K562 (cell line): ENCODE measurements around the gene SLC35G6. TPM values are rescaled to one million over a fixed set of nuclear protein-coding genes. Genes with fewer than 3 reads are reported as not detected.
A peak's percentile ranks its signal among the peaks of the same experiment; 100 is the strongest.

Experiments
- ATAC-seq: fragments of 200-7000 bp; cut with Tn5 transposase; 3 replicates; pipeline ENCODE4 v1.9.1; 2020; ENCODE audit warnings: moderate library complexity
- BruUV-seq: library from RNA; stranded (reverse); fragments of 400-500 nt; replicated peaks from 2 replicates; lab custom pipeline; 2021; lab: Mats Ljungman, UMichigan
- CTCF ChIA-PET: fragments of 300-600 bp; formaldehyde crosslinking; extraction: SDS; loops from one replicate; lab custom pipeline; 2021; ENCODE audit warnings: low intra/inter-chr PET ratio; lab: Yijun Ruan, JAX
- POLR2A ChIA-PET: fragments of 300-600, 350-650 bp; sonication (Branson Sonifier 250); formaldehyde crosslinking; extraction: SDS; loops from one replicate; lab custom pipeline; 2021; ENCODE audit warnings: antibody characterized with exemption, inconsistent platforms; lab: Yijun Ruan, JAX
- DNase-seq, 4 experiments: peaks; one replicate each; pipeline versions ENCODE4 v3.0.0 to v3.0.0-alpha.2; 2011 to 2018; ENCODE audit warnings: low spot score in 3 of 4, mixed read lengths in 3 of 4; ENCODE audit errors: extremely low read depth in 1 of 4
- FAIRE-seq: peaks from 2 replicates; lab custom pipeline; 2011; peaks lifted over from hg19 to GRCh38; lab: Jason Lieb, UNC
- H2AFZ ChIP-seq: 2 replicates; pipeline ENCODE4 v1.6.0; 2011; ENCODE audit warnings: low read depth, low read length, control low read depth, inconsistent platforms
- H3K27ac ChIP-seq: fragments of 200-600 bp; 3 replicates; pipeline ENCODE4 v1.8.0; 2011; ENCODE audit warnings: low read depth, mild to moderate bottlenecking, control low read depth, inconsistent platforms, low read length, moderate library complexity, mixed read lengths; ENCODE audit errors: extremely low read depth
- H3K27me3 ChIP-seq, 2 experiments: fragments of 300-600 bp in 1 of 2; 2 replicates in 1 of 2; 3 replicates in 1 of 2; pipeline versions ENCODE4 v1.6.0 to v1.8.0; 2011; ENCODE audit warnings: inconsistent platforms in 2 of 2, low read length in 2 of 2, mild to moderate bottlenecking in 1 of 2, mixed read lengths in 1 of 2, moderate library complexity in 1 of 2; ENCODE audit not compliant: control insufficient read depth in 2 of 2, insufficient read depth in 2 of 2
- H3K36me3 ChIP-seq: fragments of 300-600 bp; 3 replicates; pipeline ENCODE4 v1.8.0; 2011; ENCODE audit warnings: mild to moderate bottlenecking, low read length, inconsistent platforms; ENCODE audit not compliant: control insufficient read depth, insufficient read depth
- H3K4me1 ChIP-seq, 2 experiments: fragments of 200-600 bp in 1 of 2; replicated peaks in 1 of 2; 2 replicates in 1 of 2; 3 replicates in 1 of 2; pipeline versions ENCODE4 v1.5.1 to v1.8.0; 2011; ENCODE audit warnings: inconsistent platforms in 2 of 2, low read length in 2 of 2, mild to moderate bottlenecking in 1 of 2, mixed read lengths in 1 of 2, moderate library complexity in 1 of 2; ENCODE audit not compliant: control insufficient read depth in 2 of 2, insufficient read depth in 2 of 2
- H3K4me2 ChIP-seq: 2 replicates; pipeline ENCODE4 v1.6.1; 2011; ENCODE audit warnings: low read length, control low read depth, inconsistent platforms, mixed read lengths; ENCODE audit not compliant: insufficient read depth
- H3K4me3 ChIP-seq: fragments of 200-600 bp; sonication (generic), shearing (Covaris generic); 2 replicates; pipeline ENCODE4 v1.5.1; 2016; ENCODE audit warnings: control low read depth, inconsistent platforms
- H3K79me2 ChIP-seq: fragments of 200-600 bp; 3 replicates; pipeline ENCODE4 v1.8.0; 2011; ENCODE audit warnings: low read length, inconsistent platforms; ENCODE audit not compliant: control insufficient read depth, insufficient read depth
- H3K9ac ChIP-seq, 2 experiments: 2 replicates each; pipeline versions ENCODE4 v1.6.0 to v1.6.1; 2011; ENCODE audit warnings: low read depth in 2 of 2, low read length in 2 of 2, control low read depth in 1 of 2, inconsistent platforms in 1 of 2, mild to moderate bottlenecking in 1 of 2, mixed read lengths in 1 of 2; ENCODE audit not compliant: insufficient read depth in 1 of 2
- H3K9me1 ChIP-seq: one replicate; pipeline ENCODE4 v1.6.0; 2011; ENCODE audit warnings: inconsistent platforms, mild to moderate bottlenecking, low read length, moderate library complexity; ENCODE audit not compliant: control insufficient read depth, insufficient read depth
- H3K9me3 ChIP-seq: replicated peaks from 2 replicates; pipeline ENCODE4 v1.5.1; 2011; ENCODE audit warnings: low read depth, low read length, inconsistent platforms; ENCODE audit not compliant: control insufficient read depth, insufficient read depth
- H4K20me1 ChIP-seq: replicated peaks from 2 replicates; pipeline ENCODE4 v1.6.1; 2011; ENCODE audit warnings: low read length, inconsistent platforms, mixed read lengths; ENCODE audit not compliant: control insufficient read depth, insufficient read depth
- ATF3 ChIP-seq, 2 experiments: fragments of 450-650 bp in 1 of 2; sonication (generic) in 1 of 2; formaldehyde crosslinking in 1 of 2; IDR thresholded peaks in 1 of 2; conservative IDR thresholded peaks in 1 of 2; 2 replicates each; pipeline versions ENCODE4 v1.6.1 to v1.8.1; 2016 to 2023; ENCODE audit warnings: mild to moderate bottlenecking in 2 of 2, moderate library complexity in 2 of 2, inconsistent platforms in 1 of 2, missing genetic modification reagents in 1 of 2
- CBX3 ChIP-seq, 2 experiments: IDR thresholded peaks; 1 replicate in 1 of 2; 2 replicates in 1 of 2; pipeline ENCODE4 v1.6.1; 2012; ENCODE audit warnings: inconsistent platforms in 2 of 2, low read length in 2 of 2, borderline replicate concordance in 1 of 2, control low read depth in 1 of 2
- CEBPB ChIP-seq: fragments of 450-650 bp; IDR thresholded peaks from 2 replicates; pipeline ENCODE4 v1.6.1; 2016; ENCODE audit warnings: missing genetic modification characterization, missing compliant biosample characterization
- CTCF ChIP-seq, 3 experiments: IDR thresholded peaks in 2 of 3; conservative IDR thresholded peaks in 1 of 3; 2 replicates each; pipeline ENCODE4 v1.5.1; 2011 to 2012; ENCODE audit warnings: low read length in 3 of 3, mild to moderate bottlenecking in 3 of 3, control low read depth in 2 of 3, improper control_type of control experiment in 1 of 3, inconsistent platforms in 1 of 3, low read depth in 1 of 3, mixed read lengths in 1 of 3, moderate library complexity in 1 of 3; ENCODE audit not compliant: insufficient read depth in 2 of 3
- E2F5 ChIP-seq: sonication (generic); formaldehyde crosslinking; IDR thresholded peaks from 2 replicates; pipeline ENCODE4 v1.8.0; 2022; ENCODE audit warnings: mild to moderate bottlenecking, missing genetic modification reagents
- ETV5 ChIP-seq: sonication (generic); formaldehyde crosslinking; IDR thresholded peaks from 2 replicates; pipeline ENCODE4 v1.4.0; 2020; ENCODE audit warnings: low read depth, mild to moderate bottlenecking, missing genetic modification reagents
- FOXJ3 ChIP-seq: sonication (generic); formaldehyde crosslinking; IDR thresholded peaks from 2 replicates; pipeline ENCODE4 v1.4.0; 2020; ENCODE audit warnings: mild to moderate bottlenecking, missing genetic modification reagents
- ILF3 ChIP-seq: fragments of 450-650 bp; IDR thresholded peaks from 2 replicates; pipeline ENCODE4 v1.6.1; 2018; ENCODE audit warnings: antibody characterized with exemption, mild to moderate bottlenecking, moderate library complexity, borderline replicate concordance
- LEF1 ChIP-seq: fragments of 450-650 bp; IDR thresholded peaks from 2 replicates; pipeline ENCODE4 v1.6.1; 2016; ENCODE audit warnings: mild to moderate bottlenecking
- MAZ ChIP-seq, 2 experiments: fragments of 450-650 bp in 1 of 2; sonication (generic) in 1 of 2; formaldehyde crosslinking; IDR thresholded peaks in 1 of 2; conservative IDR thresholded peaks in 1 of 2; 2 replicates each; pipeline versions ENCODE4 v1.4.0 to v1.5.0; 2020; ENCODE audit warnings: mild to moderate bottlenecking in 1 of 2, missing genetic modification reagents in 1 of 2
- MCM3 ChIP-seq: fragments of 450-650 bp; IDR thresholded peaks from 2 replicates; pipeline ENCODE4 v1.6.1; 2016
- OTX1 ChIP-seq: fragments of 450-650 bp; formaldehyde crosslinking; IDR thresholded peaks from 2 replicates; pipeline ENCODE4 v1.4.0; 2022; ENCODE audit warnings: mild to moderate bottlenecking
- RFX5 ChIP-seq: IDR thresholded peaks from 2 replicates; pipeline ENCODE4 v1.6.1; 2011; ENCODE audit warnings: low read depth, mild to moderate bottlenecking, improper control_type of control experiment, low read length
- RNF2 ChIP-seq: sonication (generic); IDR thresholded peaks from 2 replicates; pipeline ENCODE4 v1.6.1; 2016
- SIN3A ChIP-seq, 2 experiments: fragments of 150-350 bp in 1 of 2; IDR thresholded peaks; 2 replicates each; pipeline ENCODE4 v1.6.1; 2011 to 2016; ENCODE audit warnings: borderline replicate concordance in 2 of 2, low read depth in 2 of 2, low read length in 2 of 2, mild to moderate bottlenecking in 2 of 2, moderate library complexity in 2 of 2; ENCODE audit not compliant: control insufficient read depth in 1 of 2
- ZBTB7A ChIP-seq: IDR thresholded peaks from 2 replicates; pipeline ENCODE4 v1.6.1; 2011; ENCODE audit warnings: low read depth, mild to moderate bottlenecking, low read length, moderate library complexity, borderline replicate concordance; ENCODE audit not compliant: control insufficient read depth
- ZNF165 ChIP-seq: fragments of 250-450 bp; sonication (Bioruptor Pico); IDR thresholded peaks from 2 replicates; pipeline ENCODE4 v1.4.0; 2020; ENCODE audit warnings: borderline replicate concordance
- WGBS: fragments of 100-300 bp; shearing (Covaris generic); methylation state at CpG from one replicate; pipeline ENCODE4 v1.1.6; 2016; ENCODE audit warnings: low coverage, mixed read lengths; ENCODE audit not compliant: insufficient coverage; ENCODE audit errors: missing lambda C conversion rate; 5-methylcytosine and 5-hydroxymethylcytosine counted together
- in situ Hi-C: fragments of 300-500 bp; cut with MboI; formaldehyde crosslinking; loops from 4 replicates; pipeline ENCODE4 v1.15.0; 2018; ENCODE audit warnings: inconsistent platforms, mixed read lengths
- intact Hi-C: fragments of 100-400 bp; cut with micrococcal nuclease; formaldehyde crosslinking; loops from 2 replicates; pipeline ENCODE4 v1.14.2; 2022
- polyA plus RNA-seq, 8 experiments: library from polyadenylated mRNA; depleted of rRNA in 4 of 8; stranded (reverse) in 5 of 8; unstranded in 3 of 8; fragments of >200 nt; fragmentation: Nextera tagmentation in 2 of 8; fragmentation: Illumina TruSeq in 1 of 8; extraction: Ambion mirVana in 2 of 8; extraction: Trizol in 1 of 8; gene quantifications; 2 replicates each; pipeline versions ENCODE4 v1.2.1 to v1.2.3, GENCODE V29; 2011 to 2014; ENCODE audit warnings: inconsistent platforms in 1 of 8, missing spikeins in 1 of 8
- total RNA-seq, 7 experiments: library from RNA; depleted of rRNA in 6 of 7; stranded (reverse); fragments of >200 nt in 6 of 7; fragmentation: Illumina TruSeq in 2 of 7; extraction: Trizol in 2 of 7; gene quantifications; 2 replicates each; pipeline versions ENCODE4 v1.2.1 to v1.2.3, GENCODE V29; 2011 to 2021; ENCODE audit warnings: low replicate concordance in 1 of 7

Gene SLC35G6
- total and polyA plus RNA-seq, 9 of the 15 experiments (the other 6 are each of a cell fraction or from before 2014, with no cell fraction given), result not detected

- TF ChIP-seq RFX5 (no peak), MCM3 (no peak), ETV5 (no peak), LEF1 (peak; percentile 30), CBX3 (IDR thresholded peaks at IDR 0.05; ENCODE audit: borderline replicate concordance in 1 of 2, low read length in 2 of 2) (peak in 1 of 2 experiments; percentile 1; a peak in 1 of 3 replicates), E2F5 (no peak), CEBPB (tag) (no peak), ZNF165 (CRISPR knock-in tag) (no peak), ZBTB7A (peak; percentile 55; the same call in 1 of the 2 replicates), FOXJ3 (no peak)
Observed at GRCh38 chr17:7475764-7476422, 5.4 kb upstream of the SLC35G6 start (continued).

- POLR2A ChIA-PET, result interaction anchor here (0.5 to 2.6 kb wide), 10 partner anchors 9 to 255 kb away, joined by 3 to 13 read pairs (median 4); partner anchors contain the start of genes POLR2A and SPEM2
- CTCF ChIA-PET, result no interaction called here
- H3K27me3 ChIP-seq, result no peaks in the 10 kb centered on the region
- peak overlapping the region; percentile 92 for H3K27ac ChIP-seq
- in situ Hi-C loops, result no loop called here
- peak overlapping the region in 1 of 2 experiments; percentile 9; a peak in 2 of 4 replicates for H3K9ac ChIP-seq
- no TSS peak for BruUV-seq
- 0 out of 2 replicates have a peak, but pooled peaks cover 13% of the 10 kb centered on the region for H4K20me1 ChIP-seq
- H2AFZ ChIP-seq, result no peak overlapping the region
- no peaks in the 10 kb centered on the region for H3K9me1 ChIP-seq
- H3K4me2 ChIP-seq, result peak overlapping the region; percentile 93
- DNase-seq (peak in 2 of 4 experiments; percentile 20 to 45), FAIRE-seq (no peak), ATAC-seq (peak; percentile 6)
- H3K36me3 ChIP-seq, result no peaks in the 10 kb centered on the region; the same call in 1 of the 3 replicates
- peaks cover 81% of the 10 kb centered on the region for H3K79me2 ChIP-seq
- 7% methylated on average over 3 of the region's 3 CpGs for WGBS
- H3K4me1 ChIP-seq, result peaks cover 37 to 53% of the 10 kb centered on the region in 2 experiments
- no peak overlapping the region for H3K4me3 ChIP-seq
- intact Hi-C loops, result no loop called here
- H3K9me3 ChIP-seq, result no peaks in the 10 kb centered on the region
- no peak for TF ChIP-seq ILF3
- no peak for TF ChIP-seq CTCF (IDR thresholded peaks at IDR 0.05 in 2 of 3, conservative IDR thresholded peaks at IDR 0.05 in 1 of 3; ENCODE audit: insufficient read depth in 2 of 3, low read depth in 1 of 3, low read length in 3 of 3)
- TF ChIP-seq RNF2, result no peak
- no peak for TF ChIP-seq OTX1 (CRISPR knock-in tag)
- peak; percentile 16; the same call in 1 of the 2 replicates for TF ChIP-seq ETV5
- TF ChIP-seq SIN3A (IDR thresholded peaks at IDR 0.05; ENCODE audit: borderline replicate concordance in 2 of 2, control insufficient read depth in 1 of 2, low read depth in 2 of 2, low read length in 2 of 2), result no peak
- no peak for TF ChIP-seq MAZ (CRISPR knock-in tag; conservative IDR thresholded peaks at IDR 0.05 in 1 of 2, IDR thresholded peaks at IDR 0.05 in 1 of 2)
- peak; percentile 36 for TF ChIP-seq ATF3 (IDR thresholded peaks at IDR 0.05)
- TF ChIP-seq ATF3 (CRISPR knock-in tag; conservative IDR thresholded peaks at IDR 0.05), result no peak
Observed at GRCh38 chr17:7476494-7476893, 4.8 kb upstream of the SLC35G6 start.
